ENCODE data around the gene PIPOX. TPM values are rescaled to one million over a fixed set of nuclear protein-coding genes. Genes with fewer than 3 reads are reported as not detected.

The PIPOX gene
- total and polyA plus RNA-seq, 2 of the 8 experiments (the other 6 are each of a cell fraction or from before 2014, with no cell fraction given) = 57.2 to 99.6 TPM

DNA sequence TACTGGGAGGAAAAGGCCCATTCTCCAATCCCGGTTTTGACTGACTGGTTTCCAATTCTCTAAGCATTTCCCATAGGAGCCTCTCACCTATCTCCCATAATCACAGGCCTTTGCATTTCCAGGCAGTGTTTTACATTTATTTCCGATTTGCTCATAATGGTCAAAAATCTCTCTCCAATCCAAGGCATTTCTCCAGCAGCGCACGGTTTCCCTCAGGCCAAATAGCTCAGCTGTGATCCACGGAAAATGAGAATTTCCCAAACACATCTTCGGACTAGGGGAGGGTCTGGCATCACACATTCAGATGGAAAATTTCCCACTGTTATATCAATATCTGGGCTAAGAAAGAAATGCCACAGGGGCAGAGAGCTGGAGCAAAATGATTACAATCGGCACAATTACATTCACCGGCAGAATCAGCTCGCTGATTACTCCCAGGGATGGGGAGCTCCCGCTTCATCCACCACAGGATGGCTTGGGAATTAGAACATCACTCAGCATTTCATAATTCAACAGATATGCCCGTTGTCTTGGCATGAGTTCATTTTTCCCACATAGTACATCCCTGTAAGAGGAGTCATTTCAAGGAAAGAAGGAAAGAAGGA is 6.7 kb downstream of the PIPOX start (continued):
- TF ChIP-seq, protein P1, sequence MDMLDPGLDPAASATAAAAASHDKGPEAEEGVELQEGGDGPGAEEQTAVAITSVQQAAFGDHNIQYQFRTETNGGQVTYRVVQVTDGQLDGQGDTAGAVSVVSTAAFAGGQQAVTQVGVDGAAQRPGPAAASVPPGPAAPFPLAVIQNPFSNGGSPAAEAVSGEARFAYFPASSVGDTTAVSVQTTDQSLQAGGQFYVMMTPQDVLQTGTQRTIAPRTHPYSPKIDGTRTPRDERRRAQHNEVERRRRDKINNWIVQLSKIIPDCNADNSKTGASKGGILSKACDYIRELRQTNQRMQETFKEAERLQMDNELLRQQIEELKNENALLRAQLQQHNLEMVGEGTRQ (IDR thresholded peaks at IDR 0.05; ENCODE audit: low read length) = no peak
- TF ChIP-seq SAP30 (IDR thresholded peaks at IDR 0.05; ENCODE audit: insufficient read depth, insufficient replicate concordance, low read length) = no peak
- no peak for TF ChIP-seq TCF12 (IDR thresholded peaks at IDR 0.05; ENCODE audit: low read depth, low read length)
- TF ChIP-seq EZH2 (IDR thresholded peaks at IDR 0.05; ENCODE audit: low read depth, low read length, severe bottlenecking) = no peak
- TF ChIP-seq EGR1 (IDR thresholded peaks at IDR 0.05; ENCODE audit: borderline replicate concordance, low read depth, low read length) = no peak
- no peak for TF ChIP-seq PHF8 (conservative IDR thresholded peaks at IDR 0.05; ENCODE audit: low read depth, low read length)
